CD4-positive, alpha-beta T cell treated with Interleukin-4 for 1 hour (primary cell): Measurements from ENCODE around the gene PRKAG2.
"Not testable (repeated sequence)": the region's sequence is repeated elsewhere in the genome, so short reads cannot be mapped to it uniquely, and the experiment has no call there.

Source experiments
- DNase-seq, 2 donors: peaks; one replicate each; pipeline ENCODE4 v3.0.0-alpha.2; 2020 to 2022

The PRKAG2 gene

DNA sequence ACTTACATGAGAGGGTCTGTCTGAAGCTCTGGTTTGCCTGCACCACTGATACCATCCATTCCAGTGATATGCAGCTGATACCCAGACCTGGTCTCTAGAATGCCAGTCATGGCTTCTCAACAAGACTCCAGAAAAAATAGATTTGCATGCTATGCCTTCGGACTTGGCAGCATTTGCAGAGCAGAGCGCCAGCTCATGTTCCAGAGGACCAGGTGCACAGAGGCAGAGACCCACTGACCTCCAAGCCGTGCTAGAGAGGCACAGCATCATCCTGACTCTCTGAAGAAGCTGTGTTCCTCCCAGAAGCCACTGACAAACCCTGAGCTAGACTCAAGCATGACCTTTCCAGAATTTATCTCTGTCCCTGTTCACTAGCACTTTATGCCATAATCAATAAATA is 6.9 kb upstream of the PRKAG2 start:
- no peak for DNase-seq

- DNase-seq = no peak
These were observed 5.8 kb upstream of the PRKAG2 start for GRCh38 chr7:151882734-151883133.

DNA sequence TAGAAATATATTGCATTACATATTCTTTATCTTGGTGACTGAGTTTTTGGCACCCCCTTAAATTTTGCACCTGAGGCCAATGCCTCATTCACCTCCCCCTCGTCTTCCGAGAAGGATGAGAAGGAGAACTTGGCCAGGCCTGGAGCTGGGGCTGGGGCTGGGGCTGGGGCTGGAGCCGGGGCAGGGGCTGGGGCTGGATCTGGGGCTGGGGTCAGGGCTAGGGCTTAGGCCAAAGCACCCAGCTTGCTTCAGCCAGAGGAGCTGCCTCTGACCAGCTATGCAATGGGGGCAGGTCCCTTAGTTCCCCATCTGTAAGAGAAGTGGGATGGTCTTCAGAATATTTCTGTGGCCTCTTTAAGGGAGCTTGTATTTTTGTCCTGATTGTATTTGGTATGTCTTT is 3.8 kb upstream of the PRKAG2 start:
- DNase-seq = no peak

DNA sequence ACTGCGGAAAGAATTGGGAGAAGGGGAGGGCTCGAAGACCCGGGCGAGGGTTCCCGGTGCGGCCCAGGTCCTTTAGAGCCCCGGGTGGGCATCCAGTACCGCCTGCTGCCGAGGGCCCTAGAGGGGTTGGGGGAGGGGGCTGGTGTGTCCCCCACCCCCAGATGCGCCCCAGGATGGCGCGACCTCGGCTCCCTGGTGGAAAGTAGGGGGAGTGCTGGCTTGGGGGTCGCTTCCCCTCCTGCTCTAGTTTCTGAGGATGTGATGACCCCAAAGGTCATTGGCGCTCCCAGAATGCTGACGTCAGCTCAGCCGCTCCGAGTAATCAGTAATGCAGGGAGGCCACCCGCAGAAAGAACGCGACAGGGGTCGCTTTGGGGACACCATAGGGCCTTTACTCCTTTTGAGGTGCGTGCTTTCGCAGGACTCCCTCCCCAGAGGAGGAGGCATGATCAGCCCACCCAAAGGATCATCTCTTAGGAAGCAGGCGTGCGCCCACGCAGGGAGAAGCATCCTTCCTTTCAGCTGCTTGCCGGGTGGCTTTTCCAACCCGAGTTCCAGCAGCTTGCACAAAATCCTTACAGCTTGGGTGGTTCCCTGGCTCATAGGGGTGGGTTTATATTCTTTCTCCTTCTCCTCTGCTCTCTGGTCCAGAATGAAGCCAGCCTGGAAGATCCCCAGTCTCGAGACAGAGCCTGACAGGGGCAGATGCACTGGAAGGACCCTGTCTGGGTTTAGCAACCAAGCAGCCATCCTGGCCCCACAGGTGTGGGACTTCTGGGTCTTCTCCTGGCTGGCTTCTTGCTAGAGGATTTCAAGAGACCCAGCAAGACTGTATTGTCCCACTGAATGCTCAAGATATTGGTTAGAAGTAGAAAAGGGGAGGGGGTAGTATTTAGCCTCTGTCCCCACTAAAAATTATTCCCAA is 1.3 kb upstream of the PRKAG2 start:
- no peak for DNase-seq

- peak; percentile 60 to 69 for DNase-seq
These were observed 695 bp downstream of the PRKAG2 start for GRCh38 chr7:151875942-151876898.

GRCh38 chr7:151874479-151874878 is 2.4 kb downstream of the PRKAG2 start:
- not testable (repeated sequence) for DNase-seq

DNA sequence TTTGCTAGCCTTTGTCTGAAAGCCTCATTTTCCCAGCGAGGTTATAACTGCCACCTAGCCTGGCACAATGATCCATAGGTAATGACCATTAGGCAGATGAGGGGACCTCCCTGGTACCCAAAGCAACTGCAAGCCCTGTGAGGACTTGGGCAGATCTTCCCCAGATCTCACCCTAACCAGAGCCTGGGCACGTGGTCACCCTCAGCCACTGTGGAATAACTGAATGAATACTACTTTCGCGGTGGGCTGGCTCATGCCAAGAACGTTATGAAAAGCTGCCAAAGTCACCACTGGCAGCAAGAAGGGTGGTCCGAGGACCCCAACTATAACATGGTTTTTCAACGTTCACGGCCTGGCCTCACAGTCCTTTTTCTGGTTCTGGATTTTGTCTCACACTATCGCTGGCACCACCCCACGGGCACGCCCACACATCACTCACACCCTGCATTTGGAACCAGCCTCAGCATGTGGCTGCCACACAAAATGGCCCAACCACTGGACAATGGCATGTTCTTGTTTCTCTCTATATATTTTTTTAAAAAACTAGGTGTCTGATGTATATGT is 3.4 kb downstream of the PRKAG2 start:
- DNase-seq = no peak

- DNase-seq = no peak
These were observed 4.1 kb downstream of the PRKAG2 start for GRCh38 chr7:151872531-151873401.

DNA sequence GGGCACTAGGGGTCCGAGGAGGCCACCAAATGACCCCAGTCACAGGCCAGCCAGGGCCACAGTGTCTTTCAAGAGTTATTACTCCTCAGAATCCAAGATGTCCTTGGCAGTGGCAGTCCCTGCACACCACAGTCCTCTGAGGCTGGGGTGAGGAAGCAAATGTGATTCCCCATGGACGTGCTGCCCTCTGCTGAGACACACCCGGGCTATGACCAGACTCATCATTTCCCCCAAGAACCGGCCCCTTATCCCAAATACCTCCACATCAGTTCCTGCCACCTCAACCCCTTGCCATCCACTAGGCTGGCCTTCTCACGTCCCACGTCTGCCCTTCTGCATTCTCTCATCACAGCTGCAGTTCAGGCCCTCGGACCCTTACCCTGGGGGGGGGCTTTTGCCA is 5.0 kb downstream of the PRKAG2 start:
- DNase-seq = no peak

- no peak for DNase-seq
These were observed 5.7 kb downstream of the PRKAG2 start for GRCh38 chr7:151871189-151871735.

- no peak for DNase-seq
These were observed 6.7 kb downstream of the PRKAG2 start for GRCh38 chr7:151869968-151870918.

DNA sequence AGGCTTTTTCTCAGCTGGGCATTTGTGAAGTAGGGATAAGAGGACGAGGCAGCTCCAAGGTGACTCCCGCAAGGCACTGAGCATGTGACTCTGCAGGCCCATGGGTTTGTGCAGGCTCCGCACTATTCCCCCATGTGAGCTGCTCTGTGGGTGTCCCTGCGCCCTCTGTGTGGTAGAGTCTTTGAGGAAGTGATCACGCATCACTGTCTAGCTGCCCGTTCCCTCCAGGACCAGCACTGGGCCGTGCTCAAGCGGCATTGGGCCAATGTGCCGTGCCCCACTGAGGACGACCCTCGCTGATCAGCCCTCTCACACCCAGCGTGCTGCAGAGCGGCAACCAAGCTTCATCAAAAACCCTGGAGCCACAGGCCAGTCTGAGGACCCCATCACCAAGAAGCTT is 7.5 kb downstream of the PRKAG2 start:
- no peak for DNase-seq

GRCh38 chr7:151869109-151869428 is 7.8 kb downstream of the PRKAG2 start:
- DNase-seq = no peak

GRCh38 chr7:151868396-151869108 is 8.4 kb downstream of the PRKAG2 start:
- DNase-seq = no peak

- no peak for DNase-seq
These were observed 9.0 kb downstream of the PRKAG2 start for GRCh38 chr7:151867912-151868311.

DNA sequence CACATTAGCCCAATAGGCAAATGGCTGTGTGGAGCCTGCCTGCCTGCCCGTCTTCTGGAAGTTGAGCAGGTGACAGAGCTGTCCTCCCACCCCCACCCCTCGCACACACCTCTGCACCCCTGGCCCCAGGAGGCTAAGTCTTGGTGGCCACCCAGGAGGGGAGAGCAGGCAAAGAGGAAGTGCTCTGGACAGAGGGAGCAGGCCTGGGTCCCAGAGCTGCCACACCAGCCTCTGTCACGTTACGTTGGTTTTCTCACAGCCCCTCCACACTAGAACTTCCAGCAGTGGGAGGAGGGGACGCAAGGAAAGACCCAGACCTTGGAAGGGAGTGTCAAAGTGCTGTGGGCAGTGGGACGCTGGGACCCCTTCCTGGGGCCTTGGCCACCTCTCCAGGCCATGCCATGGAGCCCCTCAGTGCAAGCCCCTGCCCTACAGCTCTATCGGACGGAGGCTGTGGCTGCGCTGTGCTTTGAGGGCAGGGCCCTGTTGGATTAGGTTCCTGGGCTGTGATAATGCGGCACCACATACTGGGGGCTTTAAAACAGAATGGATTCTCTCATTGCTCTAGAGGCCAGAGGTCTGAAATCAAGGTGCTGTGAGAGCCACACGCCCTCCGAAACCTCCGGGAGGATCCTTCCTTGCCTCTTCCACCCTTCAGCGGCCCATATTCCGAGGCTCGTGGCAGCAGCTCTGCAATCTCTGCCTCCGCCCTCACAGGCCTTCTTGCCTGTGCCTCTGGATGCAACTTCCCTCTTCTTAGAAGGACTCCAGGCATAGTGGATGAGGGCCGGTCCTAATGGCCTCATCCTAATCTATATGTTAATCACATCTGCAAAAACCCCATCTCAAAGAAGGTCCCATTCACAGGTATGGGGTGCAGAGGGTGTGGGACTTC is 9.9 kb downstream of the PRKAG2 start:
- no peak for DNase-seq

- DNase-seq = no peak
These were observed 10.9 kb downstream of the PRKAG2 start for GRCh38 chr7:151866028-151866427.

DNA sequence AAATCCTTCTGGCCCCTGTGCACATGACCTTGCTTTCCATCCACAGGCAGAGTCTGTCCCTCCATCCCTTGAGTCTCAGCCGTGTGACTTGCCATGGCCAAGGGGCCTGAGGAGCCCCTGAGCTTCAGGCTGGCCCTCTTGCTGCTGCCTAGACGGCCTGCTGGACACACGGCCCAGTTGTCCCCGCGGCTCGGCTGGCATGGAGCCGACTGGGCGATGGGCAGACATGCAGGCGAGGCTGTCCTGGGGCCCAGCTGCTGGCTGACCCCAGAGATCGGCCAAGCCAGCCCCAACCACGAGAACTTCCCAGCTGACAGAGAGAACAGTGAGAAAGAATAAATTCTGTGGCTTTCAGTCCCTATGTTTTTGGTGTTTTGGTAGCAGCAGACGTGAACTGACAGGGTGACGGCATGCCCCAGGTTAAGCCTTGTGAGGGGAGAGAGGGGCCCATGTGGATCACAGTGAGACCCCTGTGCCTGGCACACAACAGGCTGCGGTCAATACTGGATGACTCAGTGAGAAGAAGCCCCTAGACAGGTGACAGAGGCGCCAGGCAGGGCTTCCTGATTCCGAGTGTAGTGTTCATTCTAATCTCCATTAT is 11.7 kb downstream of the PRKAG2 start:
- no peak for DNase-seq

DNA sequence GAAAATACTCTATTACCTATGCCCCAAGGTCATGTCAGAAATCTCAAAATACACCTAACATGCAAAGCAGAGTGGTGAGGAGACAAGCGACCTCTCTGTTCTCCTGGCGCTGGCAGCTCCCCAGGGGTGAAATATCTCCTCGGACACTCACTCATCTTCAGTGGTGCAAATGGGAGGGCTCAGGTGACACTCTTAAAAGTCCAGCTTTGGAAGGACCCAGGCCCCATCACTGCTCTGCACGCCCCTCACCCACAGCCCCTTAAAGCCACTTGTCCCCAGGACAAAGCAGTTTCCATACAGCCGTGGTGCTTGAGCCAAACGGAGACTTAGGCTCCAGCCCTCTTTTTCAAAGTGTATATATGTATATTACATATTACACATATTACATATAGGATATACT is 12.4 kb downstream of the PRKAG2 start:
- no peak for DNase-seq
